ENCODE data around the gene ADCY6.

The ADCY6 gene

GRCh38 chr12:48788854-48789775, at the start of gene ADCY6:
ADCY6 (minus strand) TSS chr12:48789089; CDS start chr12:48783434, 5,655 bp downstream.
- no peak for DNase-seq

- DNase-seq: no peak
Measured at GRCh38 chr12:48838048-48838447, 49.2 kb upstream of the ADCY6 start.

- DNase-seq: no peak
Measured at GRCh38 chr12:48832321-48833060, 43.6 kb upstream of the ADCY6 start.

- no peak for DNase-seq
Measured at GRCh38 chr12:48831257-48831656, 42.4 kb upstream of the ADCY6 start.

GRCh38 chr12:48828841-48829575, 40.1 kb upstream of the ADCY6 start:
- DNase-seq: no peak

- no peak for DNase-seq
Measured at GRCh38 chr12:48828293-48828692, 39.4 kb upstream of the ADCY6 start.

- DNase-seq: no peak
Measured at GRCh38 chr12:48827513-48828096, 38.7 kb upstream of the ADCY6 start.

GRCh38 chr12:48827026-48827425, 38.1 kb upstream of the ADCY6 start:
- DNase-seq: no peak

GRCh38 chr12:48826209-48826855, 37.4 kb upstream of the ADCY6 start:
- DNase-seq: no peak

- DNase-seq: no peak
Measured at GRCh38 chr12:48824905-48825304, 36.0 kb upstream of the ADCY6 start.

- peak; percentile 36 for DNase-seq
Measured at GRCh38 chr12:48824112-48824511, 35.2 kb upstream of the ADCY6 start.

GRCh38 chr12:48823281-48823680, 34.4 kb upstream of the ADCY6 start:
- no peak for DNase-seq

- no peak for DNase-seq
Measured at GRCh38 chr12:48822711-48823110, 33.8 kb upstream of the ADCY6 start.

- no peak for DNase-seq
Measured at GRCh38 chr12:48822139-48822538, 33.2 kb upstream of the ADCY6 start.

- no peak for DNase-seq
Measured at GRCh38 chr12:48819986-48820725, 31.3 kb upstream of the ADCY6 start.

GRCh38 chr12:48818831-48819590, 30.1 kb upstream of the ADCY6 start:
- peak; percentile 37 for DNase-seq

- peak; percentile 84 for DNase-seq
Measured at GRCh38 chr12:48817873-48818830, 29.3 kb upstream of the ADCY6 start, which contains the start of gene CACNB3. CACNB3 (plus strand) TSS chr12:48818496; CDS start chr12:48818930, 434 bp downstream.

- DNase-seq: no peak
Measured at GRCh38 chr12:48816143-48816854, 27.4 kb upstream of the ADCY6 start.

Data from stimulated activated CD8-positive, alpha-beta memory T cell treated with anti-CD3 and anti-CD28 coated beads, Interleukin-4, amount 100 ng/mL, for 48 hours (primary cell).